HPDE6-E6E7 (cell line): ENCODE results near the gene CCDC9B.

Experiments used
- DNase-seq: peaks from one replicate; pipeline ENCODE4 v3.0.0; 2011; ENCODE audit warnings: missing footprints; ENCODE audit errors: extremely low spot score

The CCDC9B gene

GRCh38 chr15:40331026-40331425 lies 9.7 kb downstream of the CCDC9B start:
- no peak for DNase-seq

- no peak for DNase-seq
These were observed 10.3 kb downstream of the CCDC9B start for GRCh38 chr15:40330368-40330836.

- DNase-seq, result no peak
These were observed 10.9 kb downstream of the CCDC9B start for GRCh38 chr15:40329804-40330203.

- DNase-seq, result no peak
These were observed 12.0 kb downstream of the CCDC9B start for GRCh38 chr15:40328751-40329150.

GRCh38 chr15:40328176-40328575 lies 12.6 kb downstream of the CCDC9B start:
- no peak for DNase-seq

GRCh38 chr15:40327457-40327856 lies 13.3 kb downstream of the CCDC9B start:
- no peak for DNase-seq

GRCh38 chr15:40325700-40326099 lies 15.0 kb downstream of the CCDC9B start:
- no peak for DNase-seq

GRCh38 chr15:40325188-40325587 lies 15.6 kb downstream of the CCDC9B start:
- no peak for DNase-seq

GRCh38 chr15:40323953-40324937 lies 16.5 kb downstream of the CCDC9B start:
- no peak for DNase-seq

GRCh38 chr15:40323239-40323952 lies 17.3 kb downstream of the CCDC9B start, which contains the start of gene INAFM2:
INAFM2 (plus strand) TSS chr15:40323692; CDS start chr15:40324056, 364 bp downstream.
- peak; percentile 79 for DNase-seq

GRCh38 chr15:40322531-40323238 lies 18.1 kb downstream of the CCDC9B start:
- DNase-seq, result no peak

GRCh38 chr15:40320931-40321371 lies 19.8 kb downstream of the CCDC9B start:
- DNase-seq, result no peak

GRCh38 chr15:40320409-40320808 lies 20.3 kb downstream of the CCDC9B start:
- no peak for DNase-seq

- DNase-seq, result no peak
These were observed 23.2 kb downstream of the CCDC9B start for GRCh38 chr15:40317580-40317979.

- no peak for DNase-seq
These were observed 23.8 kb downstream of the CCDC9B start for GRCh38 chr15:40316931-40317330.

- DNase-seq, result no peak
These were observed 25.9 kb downstream of the CCDC9B start for GRCh38 chr15:40314723-40315276.

GRCh38 chr15:40313531-40314398 lies 27.0 kb downstream of the CCDC9B start:
- DNase-seq, result no peak

GRCh38 chr15:40312370-40313158 lies 28.2 kb downstream of the CCDC9B start:
- no peak for DNase-seq

- DNase-seq, result no peak
These were observed 29.7 kb downstream of the CCDC9B start for GRCh38 chr15:40310993-40311392.
